Neutrophil (primary cell): ENCODE data around the gene ZFPM1.
"Not testable (repeated sequence)": the region's sequence is repeated elsewhere in the genome, so short reads cannot be mapped to it uniquely, and the experiment has no call there.

ENCODE experiments used
- H3K27ac ChIP-seq: fragments of 200-600 bp; sonication (generic); 2 replicates; pipeline ENCODE4 v1.5.1; 2016; ENCODE audit warnings: mild to moderate bottlenecking, moderate library complexity
- H3K27me3 ChIP-seq: fragments of 200-600 bp; sonication (generic); 2 replicates; pipeline ENCODE4 v1.6.0; 2016; ENCODE audit warnings: mild to moderate bottlenecking
- H3K36me3 ChIP-seq: fragments of 200-600 bp; sonication (generic); 2 replicates; pipeline ENCODE4 v1.5.1; 2017
- H3K4me1 ChIP-seq, 2 experiments: fragments of 200-600 bp in 1 of 2; sonication (generic) in 1 of 2; 1 replicate in 1 of 2; 2 replicates in 1 of 2; pipeline versions ENCODE4 v1.5.1 to v1.6.1; 2013 to 2016; ENCODE audit warnings: low read depth in 1 of 2, low read length in 1 of 2, mild to moderate bottlenecking in 1 of 2, moderate library complexity in 1 of 2; ENCODE audit not compliant: control insufficient read depth in 1 of 2, insufficient read depth in 1 of 2
- H3K4me3 ChIP-seq, 2 experiments: fragments of 200-600 bp in 1 of 2; sonication (generic) in 1 of 2; 1 replicate in 1 of 2; 2 replicates in 1 of 2; pipeline ENCODE4 v1.5.1; 2013 to 2016; ENCODE audit warnings: low read depth in 1 of 2, low read length in 1 of 2, mild to moderate bottlenecking in 1 of 2, moderate library complexity in 1 of 2
- H3K9me3 ChIP-seq: fragments of 200-600 bp; sonication (generic); 2 replicates; pipeline ENCODE4 v1.5.1; 2016
- CTCF ChIP-seq: fragments of 200-600 bp; sonication (generic); IDR thresholded peaks from 2 replicates; pipeline ENCODE4 v1.5.1; 2016; ENCODE audit warnings: antibody characterized with exemption

The ZFPM1 gene

GRCh38 chr16:88407042-88407420, 46.0 kb upstream of the ZFPM1 start:
- Histone ChIP-seq H3K4me1 (peaks cover 9 to 13% of the 10 kb centered on the region in 2 experiments), H3K4me3 (no peak overlapping the region), H3K27me3 (peaks cover 8% of the 10 kb centered on the region), H3K27ac (no peak overlapping the region), H3K9me3 (no peaks in the 10 kb centered on the region), H3K36me3 (no peaks in the 10 kb centered on the region)
- no peak for TF ChIP-seq CTCF

GRCh38 chr16:88407807-88408206, 45.3 kb upstream of the ZFPM1 start:
- Histone ChIP-seq H3K27me3 (peaks cover 8% of the 10 kb centered on the region), H3K27ac (peak overlapping the region; percentile 16), H3K9me3 (no peaks in the 10 kb centered on the region), H3K36me3 (no peaks in the 10 kb centered on the region), H3K4me1 (peaks cover 9 to 13% of the 10 kb centered on the region in 2 experiments), H3K4me3 (no peak overlapping the region)
- TF ChIP-seq CTCF = no peak

GRCh38 chr16:88408561-88409142, 44.4 kb upstream of the ZFPM1 start:
- no peak for TF ChIP-seq CTCF
- H3K36me3 ChIP-seq = no peaks in the 10 kb centered on the region
- no peaks in the 10 kb centered on the region for H3K9me3 ChIP-seq
- no peak overlapping the region for H3K27ac ChIP-seq
- peaks cover 8% of the 10 kb centered on the region for H3K27me3 ChIP-seq
- H3K4me3 ChIP-seq = no peak overlapping the region
- peaks cover 9 to 13% of the 10 kb centered on the region in 2 experiments for H3K4me1 ChIP-seq

GRCh38 chr16:88409296-88410065, 43.6 kb upstream of the ZFPM1 start:
- H3K9me3 ChIP-seq = no peaks in the 10 kb centered on the region
- H3K4me3 ChIP-seq = no peak overlapping the region
- peaks cover 8% of the 10 kb centered on the region for H3K27me3 ChIP-seq
- no peaks in the 10 kb centered on the region for H3K36me3 ChIP-seq
- H3K4me1 ChIP-seq = peaks cover 9 to 13% of the 10 kb centered on the region in 2 experiments
- no peak for TF ChIP-seq CTCF
- H3K27ac ChIP-seq = no peak overlapping the region

- H3K4me1 ChIP-seq = peaks cover 9 to 13% of the 10 kb centered on the region in 2 experiments
- not testable (repeated sequence) for H3K27ac ChIP-seq, H3K4me3 ChIP-seq, H3K9me3 ChIP-seq, H3K27me3 ChIP-seq, H3K36me3 ChIP-seq
Measured at GRCh38 chr16:88410297-88410968, 42.6 kb upstream of the ZFPM1 start.
